Stromal cell of bone marrow (primary cell): ENCODE measurements around the gene OLFM2.
"Not testable (repeated sequence)": the region's sequence is repeated elsewhere in the genome, so short reads cannot be mapped to it uniquely, and the experiment has no call there.

Experiments used
- DNase-seq: peaks from one replicate; pipeline ENCODE4 v3.0.0-alpha.2; 2012; ENCODE audit warnings: low read depth

The OLFM2 gene

GRCh38 chr19:9860407-9860806, 75.9 kb downstream of the OLFM2 start:
- no peak for DNase-seq

- no peak for DNase-seq
These were observed 77.5 kb downstream of the OLFM2 start for GRCh38 chr19:9858766-9859165.

- DNase-seq, result no peak
These were observed 78.2 kb downstream of the OLFM2 start for GRCh38 chr19:9857920-9858746.

- no peak for DNase-seq
These were observed 79.1 kb downstream of the OLFM2 start for GRCh38 chr19:9857076-9857721.

- DNase-seq, result no peak
These were observed 79.7 kb downstream of the OLFM2 start for GRCh38 chr19:9856609-9857008.

- DNase-seq, result no peak
These were observed 82.0 kb downstream of the OLFM2 start for GRCh38 chr19:9854282-9854846.

GRCh38 chr19:9850235-9850959, 85.9 kb downstream of the OLFM2 start:
- DNase-seq, result no peak

GRCh38 chr19:9849791-9850190, 86.5 kb downstream of the OLFM2 start:
- DNase-seq, result no peak

- no peak for DNase-seq
These were observed 87.6 kb downstream of the OLFM2 start for GRCh38 chr19:9848762-9849161.

- no peak for DNase-seq
These were observed 88.3 kb downstream of the OLFM2 start for GRCh38 chr19:9848060-9848459.

GRCh38 chr19:9847087-9847671, 89.1 kb downstream of the OLFM2 start:
- DNase-seq, result peak; percentile 84

- DNase-seq, result not testable (repeated sequence)
These were observed 92.6 kb downstream of the OLFM2 start for GRCh38 chr19:9843626-9844273.

- no peak for DNase-seq
These were observed 93.3 kb downstream of the OLFM2 start for GRCh38 chr19:9842834-9843625.

GRCh38 chr19:9839415-9839814, 96.9 kb downstream of the OLFM2 start:
- no peak for DNase-seq

- no peak for DNase-seq
These were observed 98.0 kb downstream of the OLFM2 start for GRCh38 chr19:9838324-9838723.

- peak; percentile 15 for DNase-seq
These were observed 100.3 kb downstream of the OLFM2 start for GRCh38 chr19:9836021-9836420.

GRCh38 chr19:9835507-9835949, 100.8 kb downstream of the OLFM2 start:
- DNase-seq, result no peak

GRCh38 chr19:9834726-9835506, 101.4 kb downstream of the OLFM2 start, which contains the start of gene PIN1:
TSS of gene PIN1 (plus strand) at chr19:9835318. CDS start at chr19:9835345, 27 bp downstream.
- peak; percentile 98 for DNase-seq

GRCh38 chr19:9834307-9834725, 102.0 kb downstream of the OLFM2 start:
- DNase-seq, result no peak
